GM19452 (cell line): ENCODE measurements around the gene POU2F3.
"Not testable (repeated sequence)": the region's sequence is repeated elsewhere in the genome, so short reads cannot be mapped to it uniquely, and the experiment has no call there.

Experiments
- ATAC-seq: cut with Tn5 transposase; IDR thresholded peaks from one replicate; pipeline ENCODE4 v1.9.1; 2021; ENCODE audit not compliant: unreplicated experiment

The POU2F3 gene

GRCh38 chr11:120249279-120250262, 9.6 kb downstream of the POU2F3 start:
- no peak for ATAC-seq

DNA sequence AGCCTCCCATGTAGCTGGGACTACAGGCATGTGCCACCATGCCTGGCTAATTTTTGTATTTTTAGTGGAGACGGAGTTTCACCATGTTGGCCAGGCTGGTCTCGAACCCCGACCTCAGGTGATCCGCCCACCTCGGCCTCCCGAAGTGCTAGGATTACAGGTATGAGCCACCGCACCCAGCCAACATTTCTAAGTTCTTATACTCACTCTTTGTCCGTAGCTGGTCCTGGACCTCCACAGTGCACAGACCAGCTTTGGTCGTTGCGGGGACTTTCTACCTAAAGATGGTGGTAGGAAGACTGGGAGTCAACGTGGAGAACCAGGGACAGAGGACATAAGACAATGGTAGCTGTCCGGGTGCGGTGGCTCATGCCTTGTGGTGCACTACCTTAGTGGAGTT, 13.4 kb downstream of the POU2F3 start:
- ATAC-seq, result not testable (repeated sequence)

- peak; percentile 80 for ATAC-seq
Observed at GRCh38 chr11:120254788-120255518, 15.0 kb downstream of the POU2F3 start.

GRCh38 chr11:120255519-120255866, 15.6 kb downstream of the POU2F3 start:
- ATAC-seq, result no peak

GRCh38 chr11:120256178-120256577, 16.2 kb downstream of the POU2F3 start:
- ATAC-seq, result no peak

DNA sequence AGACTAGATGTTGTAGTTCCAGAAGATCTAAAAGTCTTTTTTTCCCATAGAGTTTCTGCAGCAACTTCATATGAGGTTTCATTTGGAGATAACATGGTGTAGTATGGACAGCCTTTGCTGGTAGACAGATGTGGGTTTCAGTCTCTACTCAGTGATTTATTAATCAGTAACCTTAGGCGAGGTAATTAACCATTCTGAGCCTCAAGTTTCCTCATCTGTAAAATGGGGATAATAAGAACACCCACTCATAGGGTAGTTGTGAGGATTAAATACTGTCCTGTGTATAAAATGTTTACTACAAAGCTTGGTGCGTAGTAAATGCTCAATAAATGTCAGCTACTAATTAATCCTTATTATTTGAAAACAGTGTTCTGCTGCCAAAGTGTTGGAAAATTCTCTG, 16.8 kb downstream of the POU2F3 start:
- ATAC-seq, result no peak

GRCh38 chr11:120257346-120257745, 17.4 kb downstream of the POU2F3 start:
- no peak for ATAC-seq

DNA sequence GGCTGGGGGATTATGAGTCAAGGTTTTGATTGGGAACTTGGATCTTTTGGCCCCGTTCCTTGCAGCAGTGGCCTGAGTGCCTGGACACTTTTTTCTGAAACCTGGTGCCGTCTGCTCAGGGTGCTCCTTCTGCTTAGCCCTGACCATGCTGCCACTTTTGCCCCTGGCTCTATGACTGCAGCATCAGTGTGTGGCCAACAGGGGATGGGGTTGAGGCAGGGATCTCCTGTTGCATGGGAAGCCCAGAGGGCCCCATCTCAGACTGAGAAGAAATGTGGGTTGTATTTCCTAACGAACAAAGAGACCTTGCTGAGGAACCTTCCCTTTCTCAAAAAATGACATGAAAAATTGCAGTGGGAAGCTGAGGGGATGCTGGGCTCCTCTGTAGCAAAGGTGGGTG, 18.7 kb downstream of the POU2F3 start:
- ATAC-seq, result no peak

- no peak for ATAC-seq
Observed at GRCh38 chr11:120259241-120259640, 19.3 kb downstream of the POU2F3 start.

GRCh38 chr11:120259988-120260565, 20.1 kb downstream of the POU2F3 start:
- ATAC-seq, result no peak

- no peak for ATAC-seq
Observed at GRCh38 chr11:120260616-120261015, 20.7 kb downstream of the POU2F3 start.

- no peak for ATAC-seq
Observed at GRCh38 chr11:120261321-120261720, 21.4 kb downstream of the POU2F3 start.

GRCh38 chr11:120261931-120262330, 22.0 kb downstream of the POU2F3 start:
- ATAC-seq, result no peak

- ATAC-seq, result no peak
Observed at GRCh38 chr11:120267319-120267718, 27.4 kb downstream of the POU2F3 start.

- ATAC-seq, result no peak
Observed at GRCh38 chr11:120268686-120269085, 28.7 kb downstream of the POU2F3 start.

GRCh38 chr11:120270386-120270785, 30.4 kb downstream of the POU2F3 start:
- no peak for ATAC-seq

- ATAC-seq, result no peak
Observed at GRCh38 chr11:120271672-120272071, 31.7 kb downstream of the POU2F3 start.

DNA sequence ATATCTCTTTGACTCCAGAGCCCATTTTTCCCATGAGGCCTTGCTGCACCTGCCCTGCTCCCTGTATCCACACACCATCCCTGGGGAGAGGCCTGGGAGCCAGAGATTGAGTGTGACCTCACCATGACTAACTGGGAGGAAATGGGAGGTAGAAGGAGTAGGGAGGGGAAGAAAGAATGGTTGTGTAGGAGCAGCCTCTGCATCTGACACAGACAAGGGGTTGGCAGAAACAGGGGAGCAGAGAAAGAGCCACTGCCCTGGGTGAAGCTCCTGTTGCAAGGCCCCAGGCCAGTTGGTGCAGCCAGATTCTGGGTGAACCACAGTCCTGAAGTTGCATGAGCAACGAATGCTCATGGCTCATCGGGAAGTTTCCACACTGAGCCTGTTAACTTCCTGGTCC, 32.4 kb downstream of the POU2F3 start:
- ATAC-seq, result no peak

GRCh38 chr11:120273432-120273831, 33.5 kb downstream of the POU2F3 start:
- no peak for ATAC-seq

DNA sequence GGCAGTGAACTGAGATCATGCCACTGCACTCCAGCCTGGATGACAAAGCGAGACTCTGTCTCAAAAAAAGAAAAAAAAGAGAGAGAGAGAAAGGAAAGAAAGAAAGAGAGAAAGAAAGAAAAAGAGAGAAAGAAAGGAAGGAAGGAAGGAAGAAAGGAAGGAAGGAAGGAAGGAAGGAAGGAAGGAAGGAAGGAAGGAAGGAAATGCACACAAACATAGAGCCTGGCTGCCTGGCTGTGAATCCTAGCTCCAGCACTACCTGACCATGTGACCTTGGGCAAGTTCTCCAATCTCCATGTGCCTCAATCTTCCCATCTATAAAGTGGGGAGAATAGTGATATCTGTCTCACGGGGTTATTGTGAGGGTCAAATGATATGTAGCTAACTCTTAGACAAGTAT, 34.0 kb downstream of the POU2F3 start:
- ATAC-seq, result not testable (repeated sequence)

- ATAC-seq, result no peak
Observed at GRCh38 chr11:120279502-120279901, 39.6 kb downstream of the POU2F3 start.

GRCh38 chr11:120280600-120281051, 40.7 kb downstream of the POU2F3 start:
- ATAC-seq, result no peak
